HG03378 (cell line): ENCODE data around the gene MRPL40.
A peak's percentile ranks its signal among the peaks of the same experiment; 100 is the strongest.
"Not testable (repeated sequence)": the region's sequence is repeated elsewhere in the genome, so short reads cannot be mapped to it uniquely, and the experiment has no call there.

ENCODE experiments used
- ATAC-seq: cut with Tn5 transposase; IDR thresholded peaks from one replicate; pipeline ENCODE4 v1.9.1; 2021; ENCODE audit warnings: mild to moderate bottlenecking, moderate library complexity; ENCODE audit not compliant: unreplicated experiment

MRPL40 gene

GRCh38 chr22:19406846-19407245 is 25.5 kb upstream of the MRPL40 start:
- no peak for ATAC-seq

GRCh38 chr22:19407649-19408606 is 24.4 kb upstream of the MRPL40 start:
- no peak for ATAC-seq

GRCh38 chr22:19410941-19411689 is 21.2 kb upstream of the MRPL40 start:
- no peak for ATAC-seq

GRCh38 chr22:19411690-19412045 is 20.7 kb upstream of the MRPL40 start:
- ATAC-seq: no peak

GRCh38 chr22:19412478-19412877 is 19.9 kb upstream of the MRPL40 start:
- ATAC-seq: no peak

- ATAC-seq: no peak
Measured at GRCh38 chr22:19412923-19413322, 19.4 kb upstream of the MRPL40 start.

- ATAC-seq: no peak
Measured at GRCh38 chr22:19419086-19419463, 13.3 kb upstream of the MRPL40 start.

GRCh38 chr22:19419464-19420178 is 12.7 kb upstream of the MRPL40 start:
- ATAC-seq: no peak

- ATAC-seq: no peak
Measured at GRCh38 chr22:19420321-19420720, 12.0 kb upstream of the MRPL40 start.

- no peak for ATAC-seq
Measured at GRCh38 chr22:19422440-19423301, 9.7 kb upstream of the MRPL40 start.

GRCh38 chr22:19424186-19424500 is 8.2 kb upstream of the MRPL40 start:
- ATAC-seq: no peak

- ATAC-seq: no peak
Measured at GRCh38 chr22:19429950-19430889, 2.1 kb upstream of the MRPL40 start.

GRCh38 chr22:19430890-19431541 is 1.3 kb upstream of the MRPL40 start:
- no peak for ATAC-seq

- peak; percentile 29 for ATAC-seq
Measured at GRCh38 chr22:19431649-19432132, 654 bp upstream of the MRPL40 start, which contains the start of gene HIRA. TSS of gene HIRA (minus strand) at chr22:19431733. CDS start at chr22:19431476, 257 bp downstream.

GRCh38 chr22:19434401-19434800 is 2.1 kb downstream of the MRPL40 start:
- ATAC-seq: no peak

- no peak for ATAC-seq
Measured at GRCh38 chr22:19434829-19435580, 2.7 kb downstream of the MRPL40 start.

GRCh38 chr22:19436444-19437161 is 4.3 kb downstream of the MRPL40 start:
- ATAC-seq: not testable (repeated sequence)
